ENCODE data around the gene ERC1.

DNA sequence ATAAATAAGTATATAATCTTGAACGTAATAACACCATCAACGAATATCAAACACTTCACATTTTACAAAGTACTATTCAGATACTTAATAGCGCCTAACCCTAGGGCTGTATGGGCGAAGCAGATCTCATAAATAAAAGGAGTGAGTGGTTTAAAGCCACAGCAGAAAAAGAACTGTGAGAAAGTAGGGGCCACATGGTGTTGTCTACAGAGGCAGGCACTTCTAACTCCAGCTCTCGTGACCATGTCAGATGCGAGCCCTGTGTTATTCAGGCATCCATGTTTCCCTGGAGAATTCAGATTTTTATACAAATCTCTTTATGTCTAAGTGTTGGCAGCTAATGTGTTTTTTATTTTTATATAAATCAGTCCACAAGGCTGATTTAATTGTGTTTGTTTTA, 391.1 kb downstream of the ERC1 start:
- TF ChIP-seq POLR2A (IDR thresholded peaks at IDR 0.05): no peak
- TF ChIP-seq CTCF (IDR thresholded peaks at IDR 0.05): no peak
